Right cardiac atrium (tissue), 5 donors: ENCODE measurements around the gene PEDS1. TPM values are rescaled to one million over a fixed set of nuclear protein-coding genes. Genes with fewer than 3 reads are reported as not detected.
"Not testable (repeated sequence)": the region's sequence is repeated elsewhere in the genome, so short reads cannot be mapped to it uniquely, and the experiment has no call there.

Experiments used
- ATAC-seq, 2 donors: fragments of 200-7000 bp; cut with Tn5 transposase; one replicate each; pipeline versions ENCODE4 v1.8.0 to v1.9.1; 2020; ENCODE audit warnings: moderate library complexity in 2 of 2, mild to moderate bottlenecking in 1 of 2
- DNase-seq, 3 donors: peaks; one replicate each; pipeline ENCODE4 v3.0.0-alpha.2; 2020
- H3K27ac ChIP-seq: one replicate; pipeline ENCODE4 v1.5.1; 2013; ENCODE audit warnings: mild to moderate bottlenecking, low read length, control low read depth, moderate library complexity
- H3K27me3 ChIP-seq: one replicate; pipeline ENCODE4 v1.6.1; 2013; ENCODE audit not compliant: control insufficient read depth, insufficient read depth
- H3K4me1 ChIP-seq: one replicate; pipeline ENCODE4 v1.6.1; 2013; ENCODE audit warnings: low read length; ENCODE audit not compliant: control insufficient read depth, insufficient read depth
- H3K4me3 ChIP-seq: one replicate; pipeline ENCODE4 v1.5.1; 2013; ENCODE audit warnings: low read length, control low read depth
- H3K9me3 ChIP-seq: one replicate; pipeline ENCODE4 v1.6.1; 2013; ENCODE audit warnings: low read length; ENCODE audit not compliant: control insufficient read depth
- WGBS: extraction: QIAGEN DNeasy Blood & Tissue Kit; methylation state at CpG from one replicate; pipeline ENCODE4 v1.1.7; 2013; 5-methylcytosine and 5-hydroxymethylcytosine counted together
- intact Hi-C, 4 donors: fragments of 100-400 bp; cut with DNase I; formaldehyde crosslinking; loops; one replicate each; pipeline versions ENCODE4 v1.11.0 to v1.14.0; 2022 to 2023
- polyA plus RNA-seq: library from polyadenylated mRNA; stranded (reverse); fragments of 200-250 nt; gene quantifications from one replicate; pipeline ENCODE4 v1.2.3, GENCODE V29; 2013
- total RNA-seq, 4 donors: library from RNA; stranded (reverse); fragmentation: NEBNext Ultra II Directional; extraction: Animal tissue kit (Norgen Biotek cat#: 25700); gene quantifications; one replicate each; pipeline ENCODE4 v1.2.1, GENCODE V29; 2021
- donor health status: healthy with polysubstance abuse.
- donor health status: DM: no; HTN: yes; CAD: no.
- donor health status: DM: no; HTN: no; CAD: no.
- donor health status: DM: no; HTN: yes; CAD: no; lungs with severe emphysema.
- donor health status: DM: yes; HTN: yes; CAD: no.

The PEDS1 gene
- total and polyA plus RNA-seq, 5 donors: 19.3 to 26.8 (median 22.5) TPM

GRCh38 chr20:50161494-50161893, 8.0 kb upstream of the PEDS1 start:
- not testable (repeated sequence) for DNase-seq, H3K4me3 ChIP-seq, H3K4me1 ChIP-seq, ATAC-seq, H3K27ac ChIP-seq, H3K27me3 ChIP-seq, H3K9me3 ChIP-seq
- intact Hi-C loops: loop anchor here in 1 of 4 donors (10.0 kb wide), 1 partner anchor 177 kb away; the partner anchor contains the start of gene SNAI1
- WGBS: 91% methylated on average over 7 of the region's 7 CpGs

GRCh38 chr20:50153153-50153499, 397 bp downstream of the PEDS1 start:
- Histone ChIP-seq H3K27me3 (no peaks in the 10 kb centered on the region), H3K4me1 (peaks cover 13% of the 10 kb centered on the region), H3K9me3 (no peaks in the 10 kb centered on the region), H3K27ac (peak overlapping the region; percentile 86), H3K4me3 (peak overlapping the region; percentile 88)
- ATAC-seq: no peak
- WGBS: under 1% methylated on average over 18 of the region's 18 CpGs
- no peak for DNase-seq
- intact Hi-C loops: no loop called here

DNA sequence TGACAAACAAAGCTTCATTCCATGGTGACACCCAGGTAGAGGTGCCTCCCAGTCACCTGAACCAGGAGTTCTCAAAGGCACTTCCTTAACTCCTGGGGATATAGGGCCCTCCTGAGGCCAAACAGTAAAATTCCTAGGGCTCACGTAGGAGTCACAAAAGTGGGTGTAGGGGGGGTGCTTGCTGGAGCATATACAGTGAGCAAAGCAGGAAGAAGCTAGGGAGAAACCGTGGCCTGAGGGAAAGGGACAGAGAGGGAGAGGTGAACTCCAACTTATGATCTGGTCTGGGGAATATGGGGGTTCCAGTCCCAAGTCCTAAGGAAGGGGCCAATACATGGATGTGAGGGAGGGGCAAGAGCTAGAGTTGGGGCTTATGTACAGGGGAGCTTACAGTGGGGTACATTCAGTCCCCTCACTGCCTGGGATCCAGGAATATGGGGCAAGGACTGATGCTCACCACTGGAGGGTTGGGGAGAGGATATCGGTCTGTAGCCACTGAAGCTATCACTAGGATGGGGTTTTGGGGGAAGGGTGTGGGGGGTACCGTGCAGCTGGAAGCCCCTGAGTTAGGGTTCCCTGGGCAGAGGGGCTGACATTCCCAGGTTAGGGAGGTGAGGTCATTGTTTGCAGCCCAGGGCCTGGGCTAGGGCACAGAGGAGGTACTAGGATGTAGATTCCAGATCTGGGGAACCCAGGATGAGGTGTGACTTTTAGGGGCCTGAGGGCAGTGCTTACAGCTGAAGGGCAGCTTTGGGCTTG, 950 bp downstream of the PEDS1 start:
- peaks cover 13% of the 10 kb centered on the region for H3K4me1 ChIP-seq
- H3K9me3 ChIP-seq: no peaks in the 10 kb centered on the region
- no peaks in the 10 kb centered on the region for H3K27me3 ChIP-seq
- no peak for ATAC-seq
- WGBS: 18% methylated on average over 4 of the region's 4 CpGs
- H3K4me3 ChIP-seq: peak overlapping the region; percentile 88
- intact Hi-C loops: no loop called here
- peak overlapping the region; percentile 37 for H3K27ac ChIP-seq
- DNase-seq: peak in 1 of 3 donors; percentile 16

- Histone ChIP-seq H3K4me3 (no peak overlapping the region), H3K27me3 (no peaks in the 10 kb centered on the region), H3K27ac (no peak overlapping the region), H3K4me1 (peaks cover 17% of the 10 kb centered on the region), H3K9me3 (no peaks in the 10 kb centered on the region)
- ATAC-seq: no peak
- intact Hi-C loops: no loop called here
- peak in 1 of 3 donors; percentile 29 for DNase-seq
- 85% methylated on average over 10 of the region's 10 CpGs for WGBS
Measured at GRCh38 chr20:50151034-50151743, 2.3 kb downstream of the PEDS1 start.

DNA sequence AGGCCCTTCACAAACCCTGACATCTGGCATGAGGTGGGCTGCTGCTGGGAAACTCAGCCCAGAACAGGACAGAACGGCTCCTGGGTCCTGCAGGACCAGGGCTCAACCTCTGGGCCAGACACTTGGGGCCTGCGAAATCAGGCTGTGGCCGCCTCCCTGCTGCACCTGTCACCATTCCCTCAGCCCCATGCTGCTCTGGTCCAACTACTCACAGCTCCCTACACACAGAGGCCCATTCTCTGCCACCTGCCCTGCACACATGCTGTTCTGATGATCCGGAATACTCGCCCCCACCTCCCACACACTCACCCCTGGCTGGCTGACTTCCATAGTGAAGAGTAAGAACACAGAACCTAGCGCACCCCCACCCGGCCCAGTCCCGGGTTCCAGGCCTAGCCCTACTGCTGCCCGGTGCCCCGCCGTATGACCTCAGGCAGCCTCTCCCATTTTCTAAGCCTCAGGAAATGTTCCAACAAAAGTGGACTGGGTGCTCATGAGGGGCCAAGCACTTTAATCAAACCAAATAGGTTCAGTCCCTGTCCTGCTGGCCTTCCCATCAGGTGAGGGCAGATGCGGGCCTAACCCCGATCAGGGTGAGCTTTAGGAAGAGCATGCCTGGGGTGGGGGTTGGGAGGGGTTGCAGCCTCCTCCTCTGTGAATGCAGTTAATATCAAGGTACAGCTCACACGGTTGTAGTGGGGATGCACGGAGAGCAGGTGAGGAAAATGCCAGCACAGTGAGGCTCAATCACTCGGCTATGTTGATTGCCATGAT, 3.9 kb downstream of the PEDS1 start:
- WGBS: 83% methylated on average over 16 of the region's 16 CpGs
- DNase-seq (peak in 1 of 3 donors; percentile 36), ATAC-seq (no peak)
- H3K27ac ChIP-seq: no peak overlapping the region
- H3K4me3 ChIP-seq: no peak overlapping the region
- peaks cover 17% of the 10 kb centered on the region for H3K4me1 ChIP-seq
- no peaks in the 10 kb centered on the region for H3K9me3 ChIP-seq
- H3K27me3 ChIP-seq: no peaks in the 10 kb centered on the region
- intact Hi-C loops: no loop called here

DNA sequence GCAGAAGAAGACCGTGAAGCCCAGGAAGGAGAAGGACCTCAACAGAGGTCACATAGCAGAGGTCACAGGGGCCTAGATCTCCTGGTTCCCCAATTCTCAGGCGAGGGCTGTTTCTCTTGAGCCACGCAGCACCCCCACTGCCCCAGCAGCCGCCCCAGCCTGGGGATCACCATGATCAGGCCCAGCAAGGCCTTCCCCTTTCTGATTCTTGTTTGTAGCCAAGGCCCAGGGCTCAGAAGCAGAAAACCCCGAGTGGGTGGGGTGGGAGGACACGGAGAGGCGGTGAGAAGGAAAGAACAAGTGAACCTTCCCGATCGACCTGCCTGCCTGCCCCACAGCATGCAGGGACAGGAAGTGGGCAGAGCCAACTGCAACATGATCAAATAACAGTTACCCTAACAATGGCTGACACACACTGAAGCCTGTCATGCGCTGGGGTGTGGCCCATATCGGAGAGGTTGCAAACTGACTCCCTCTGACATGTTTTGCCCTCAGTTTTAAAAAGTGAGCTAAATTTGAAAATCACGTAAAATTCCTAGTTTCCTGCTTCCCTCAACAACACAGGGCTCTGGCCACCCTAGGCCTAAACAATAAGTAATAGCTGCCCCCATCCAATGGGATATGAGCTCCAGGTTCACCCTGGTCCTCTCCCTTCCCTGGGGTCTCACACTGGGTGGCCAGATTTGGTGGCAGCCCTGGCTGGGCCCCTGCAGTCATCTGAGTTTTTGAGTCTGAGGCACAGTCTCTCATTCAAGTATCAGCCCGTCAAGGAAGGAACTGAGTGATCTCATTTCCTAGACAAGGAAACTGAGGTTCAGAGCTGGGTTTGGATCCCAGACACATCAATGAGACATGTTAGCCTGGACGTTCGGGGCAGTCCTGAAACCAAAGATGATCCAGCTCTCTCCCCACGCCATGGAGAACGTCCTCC, 6.5 kb downstream of the PEDS1 start:
- peak; percentile 49 to 84 for ATAC-seq
- 61% methylated on average over 17 of the region's 17 CpGs for WGBS
- peak; percentile 70 to 76 (median 70) for DNase-seq
- Histone ChIP-seq H3K4me3 (no peak overlapping the region), H3K4me1 (peaks cover 12% of the 10 kb centered on the region), H3K27me3 (no peaks in the 10 kb centered on the region), H3K9me3 (no peaks in the 10 kb centered on the region), H3K27ac (peak overlapping the region; percentile 73)
- intact Hi-C loops: no loop called here

DNA sequence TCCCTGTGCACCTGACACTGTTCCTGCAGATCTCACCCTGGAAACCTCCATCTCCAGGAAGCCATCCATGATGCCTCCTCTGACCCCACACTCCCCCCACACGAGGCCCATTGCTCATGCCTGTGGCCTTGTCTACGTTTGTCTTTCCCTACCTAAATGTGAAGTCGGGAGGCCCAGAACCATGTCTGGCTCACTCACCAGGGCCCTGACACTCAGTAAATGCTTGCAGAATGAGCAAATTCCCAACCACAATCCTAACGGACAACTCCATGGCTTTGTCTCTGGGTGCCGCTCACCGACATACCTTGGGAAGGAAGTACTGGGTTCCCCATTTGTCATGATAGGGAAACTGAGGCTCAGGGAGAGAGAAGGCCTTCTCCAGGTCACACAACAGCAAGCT, 7.3 kb downstream of the PEDS1 start:
- intact Hi-C loops: no loop called here
- no peak overlapping the region for H3K27ac ChIP-seq
- WGBS: 86% methylated on average over 6 of the region's 6 CpGs
- no peak overlapping the region for H3K4me3 ChIP-seq
- peaks cover 13% of the 10 kb centered on the region for H3K4me1 ChIP-seq
- no peak for DNase-seq
- no peaks in the 10 kb centered on the region for H3K9me3 ChIP-seq
- no peaks in the 10 kb centered on the region for H3K27me3 ChIP-seq
- no peak for ATAC-seq

GRCh38 chr20:50145566-50145965, 8.0 kb downstream of the PEDS1 start:
- Histone ChIP-seq H3K27ac (no peak overlapping the region), H3K27me3 (no peaks in the 10 kb centered on the region), H3K4me3 (no peak overlapping the region), H3K4me1 (peaks cover 13% of the 10 kb centered on the region), H3K9me3 (no peaks in the 10 kb centered on the region)
- intact Hi-C loops: no loop called here
- WGBS: 91% methylated on average over 6 of the region's 6 CpGs
- no peak for DNase-seq
- no peak for ATAC-seq

- H3K27me3 ChIP-seq: no peaks in the 10 kb centered on the region
- H3K9me3 ChIP-seq: no peaks in the 10 kb centered on the region
- DNase-seq: peak in 2 of 3 donors; percentile 77 to 79
- H3K4me1 ChIP-seq: peaks cover 8% of the 10 kb centered on the region
- no peak overlapping the region for H3K4me3 ChIP-seq
- intact Hi-C loops: no loop called here
- 66% methylated on average over 4 of the region's 4 CpGs for WGBS
- no peak overlapping the region for H3K27ac ChIP-seq
- ATAC-seq: peak; percentile 55 to 60
Measured at GRCh38 chr20:50144362-50144761, 9.2 kb downstream of the PEDS1 start.

- WGBS: 81% methylated on average over 6 of the region's 6 CpGs
- peaks cover 11% of the 10 kb centered on the region for H3K4me1 ChIP-seq
- H3K27ac ChIP-seq: no peak overlapping the region
Measured at GRCh38 chr20:50142812-50143211, 10.7 kb downstream of the PEDS1 start.

More at GRCh38 chr20:50142812-50143211, 10.7 kb downstream of the PEDS1 start:
- ATAC-seq (no peak), DNase-seq (no peak)
- H3K27me3 ChIP-seq: no peaks in the 10 kb centered on the region
- H3K9me3 ChIP-seq: no peaks in the 10 kb centered on the region
- intact Hi-C loops: no loop called here
- H3K4me3 ChIP-seq: no peak overlapping the region
